ENCODE results near the gene IGFALS. TPM values are rescaled to one million over a fixed set of nuclear protein-coding genes. Genes with fewer than 3 reads are reported as not detected.

Gene IGFALS
- total RNA-seq, result 0.25 TPM in 1 of 2 replicates, not detected in the other

DNA sequence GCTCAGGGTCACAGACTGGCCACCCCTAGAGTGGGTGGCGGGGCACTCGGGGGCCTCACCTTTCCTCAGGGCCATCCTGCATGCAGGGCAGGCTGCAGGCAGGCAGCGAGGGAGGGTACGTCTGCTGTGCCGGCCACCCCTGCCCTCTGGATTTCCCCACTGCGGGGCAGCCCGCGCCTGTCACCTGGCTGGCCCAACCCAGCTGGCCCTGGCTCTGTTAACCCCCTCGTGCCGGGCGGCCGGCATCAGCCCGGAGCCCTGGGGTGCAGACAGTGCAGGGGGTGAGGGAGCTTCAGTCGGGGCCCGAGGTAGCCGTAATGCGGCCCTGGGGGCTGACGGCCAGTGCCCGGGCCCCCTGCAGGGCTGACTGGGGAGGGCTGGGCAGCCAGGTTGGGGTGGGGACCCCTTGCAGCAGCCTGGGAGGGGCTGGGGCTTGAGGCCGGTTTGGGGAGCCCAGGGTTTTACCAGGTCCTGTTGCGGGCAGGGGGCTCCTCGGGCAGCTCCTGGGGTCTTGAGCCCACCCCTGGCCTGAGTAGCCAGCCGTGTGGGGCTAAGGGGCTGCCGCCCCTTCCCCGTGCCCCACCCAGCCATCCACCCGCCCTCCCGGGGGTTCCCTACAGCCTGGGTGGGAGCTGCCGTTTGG is at the start of gene IGFALS:
IGFALS (minus strand) TSS at position 128 of the 643 bp plus-strand sequence; CDS start at position 75, 53 bp downstream.

DNA sequence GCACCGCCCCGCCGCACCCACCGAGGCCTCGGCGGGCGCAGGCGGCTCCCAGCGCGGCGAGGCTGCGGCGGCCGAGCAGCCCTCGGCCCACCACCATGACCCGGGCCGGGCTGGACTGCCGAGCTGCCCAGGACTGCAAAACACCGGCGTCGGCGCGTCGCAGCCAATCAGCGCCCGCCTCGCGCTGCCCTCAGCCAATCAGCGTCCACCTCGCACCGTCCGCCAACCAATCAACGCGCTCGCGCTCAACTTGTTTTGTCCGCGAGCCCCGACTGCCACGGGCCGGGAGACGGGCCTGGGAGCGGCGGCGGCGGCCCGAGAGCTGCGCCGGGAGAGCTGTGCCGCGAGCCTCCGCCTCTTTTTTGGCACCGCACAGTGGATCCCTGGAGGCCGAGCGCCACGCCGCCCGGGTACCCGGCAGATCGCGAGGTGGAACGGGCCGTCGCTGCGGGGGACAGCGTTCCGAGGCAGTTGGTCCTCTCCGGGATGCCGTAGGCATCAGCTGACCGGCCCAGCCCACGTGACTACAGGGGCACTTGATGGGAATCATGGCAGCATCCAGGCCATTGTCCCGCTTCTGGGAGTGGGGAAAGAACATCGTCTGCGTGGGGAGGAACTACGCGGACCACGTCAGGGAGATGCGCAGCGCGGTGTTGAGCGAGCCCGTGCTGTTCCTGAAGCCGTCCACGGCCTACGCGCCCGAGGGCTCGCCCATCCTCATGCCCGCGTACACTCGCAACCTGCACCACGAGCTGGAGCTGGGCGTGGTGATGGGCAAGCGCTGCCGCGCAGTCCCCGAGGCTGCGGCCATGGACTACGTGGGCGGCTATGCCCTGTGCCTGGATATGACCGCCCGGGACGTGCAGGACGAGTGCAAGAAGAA is 33.4 kb upstream of the IGFALS start, which contains the start of the genes FAHD1 and HAGH:
FAHD1 (plus strand) TSS at position 516 of the 883 bp plus-strand sequence; CDS start at position 549, 33 bp downstream.
HAGH (minus strand) TSS at position 135 of the 883 bp plus-strand sequence; CDS start at position 97, 38 bp downstream.

DNA sequence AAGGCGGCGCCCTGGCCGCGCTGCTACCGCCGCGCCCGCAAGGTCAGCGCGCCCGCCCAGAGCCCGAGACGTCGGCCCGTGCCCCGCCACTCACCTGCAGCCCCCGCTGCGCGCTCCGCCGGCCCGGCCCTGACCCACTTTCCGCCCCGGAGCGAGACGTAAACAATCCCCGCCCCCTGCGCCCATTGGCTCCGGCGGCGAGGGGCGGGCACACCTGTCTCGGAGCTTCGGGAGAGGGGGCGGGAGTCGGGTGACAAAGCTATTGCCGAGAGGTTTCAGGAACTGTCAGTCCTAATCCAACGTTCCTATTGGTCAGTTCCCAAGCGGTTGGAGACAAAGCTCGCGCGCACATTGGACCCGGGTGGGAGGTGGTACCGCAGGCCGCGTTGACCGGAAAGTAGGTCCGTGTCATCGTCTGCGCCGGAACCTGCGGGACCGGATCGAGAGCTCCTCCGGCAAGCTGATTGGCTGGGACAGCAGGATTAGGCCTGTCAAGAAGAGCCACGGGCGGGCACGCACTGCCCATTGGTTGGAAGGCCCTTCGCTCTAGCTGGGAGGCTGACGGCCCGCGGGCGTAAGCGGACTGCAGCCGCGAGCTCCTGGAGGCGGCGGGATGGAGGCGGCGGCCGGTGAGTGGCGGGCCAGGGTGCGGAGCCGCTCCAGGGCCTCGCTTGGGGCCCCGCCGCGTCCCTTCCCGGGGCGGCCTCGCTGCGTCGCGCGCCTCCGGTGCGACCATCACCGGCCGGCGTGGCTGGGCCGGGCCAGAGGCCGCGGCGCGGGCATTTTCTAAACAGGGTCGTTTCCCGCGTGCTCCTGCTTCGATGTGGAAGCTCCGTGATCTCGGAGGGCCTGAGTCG is 10.9 kb downstream of the IGFALS start, which contains the start of the genes NUBP2 and SPSB3:
NUBP2 (plus strand) TSS at position 553 of the 857 bp plus-strand sequence; CDS start at position 614, 61 bp downstream.
SPSB3 (minus strand) TSS at position 164 of the 857 bp plus-strand sequence. CDS start 1,088 bp downstream, outside the sequence.

DNA sequence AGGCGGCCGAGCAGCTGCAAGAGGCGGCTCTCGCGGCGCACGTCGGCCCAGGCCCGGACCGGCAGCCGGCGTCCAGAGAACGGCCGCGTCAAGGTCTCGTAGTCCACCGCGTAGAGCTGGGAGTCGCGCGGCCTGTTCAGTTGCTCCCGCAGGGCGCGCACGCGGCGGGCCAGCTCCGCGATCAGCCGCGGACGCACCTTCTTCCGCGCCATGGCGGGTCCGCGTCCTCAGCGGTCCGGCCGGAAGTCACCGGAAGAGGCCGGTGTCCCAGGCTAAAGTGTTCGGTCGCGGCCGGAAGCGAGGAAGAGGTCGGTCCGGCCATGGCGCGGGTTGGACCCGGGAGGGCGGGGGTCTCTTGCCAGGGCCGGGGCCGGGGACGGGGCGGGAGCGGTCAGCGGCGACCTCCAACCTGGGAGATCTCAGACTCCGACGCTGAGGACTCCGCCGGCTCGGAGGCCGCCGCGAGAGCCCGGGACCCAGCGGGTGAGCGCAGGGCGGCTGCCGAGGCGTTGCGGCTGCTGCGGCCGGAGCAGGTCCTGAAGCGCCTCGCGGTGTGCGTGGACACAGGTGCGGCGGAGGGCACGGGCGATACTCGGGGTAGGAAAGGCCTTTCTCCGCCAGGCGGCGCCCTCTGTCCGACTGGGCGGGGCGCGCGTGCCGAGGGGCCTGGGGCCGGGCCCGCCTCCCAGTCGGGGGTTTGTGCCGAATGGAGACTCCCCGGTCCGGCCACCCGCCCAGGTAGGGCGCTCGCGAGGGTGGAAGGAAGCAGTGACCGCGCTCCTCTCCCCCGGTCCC is 20.4 kb downstream of the IGFALS start, which contains the start of gene MRPS34:
MRPS34 (minus strand) TSS at position 227 of the 795 bp plus-strand sequence; CDS start at position 212, 15 bp downstream.

DNA sequence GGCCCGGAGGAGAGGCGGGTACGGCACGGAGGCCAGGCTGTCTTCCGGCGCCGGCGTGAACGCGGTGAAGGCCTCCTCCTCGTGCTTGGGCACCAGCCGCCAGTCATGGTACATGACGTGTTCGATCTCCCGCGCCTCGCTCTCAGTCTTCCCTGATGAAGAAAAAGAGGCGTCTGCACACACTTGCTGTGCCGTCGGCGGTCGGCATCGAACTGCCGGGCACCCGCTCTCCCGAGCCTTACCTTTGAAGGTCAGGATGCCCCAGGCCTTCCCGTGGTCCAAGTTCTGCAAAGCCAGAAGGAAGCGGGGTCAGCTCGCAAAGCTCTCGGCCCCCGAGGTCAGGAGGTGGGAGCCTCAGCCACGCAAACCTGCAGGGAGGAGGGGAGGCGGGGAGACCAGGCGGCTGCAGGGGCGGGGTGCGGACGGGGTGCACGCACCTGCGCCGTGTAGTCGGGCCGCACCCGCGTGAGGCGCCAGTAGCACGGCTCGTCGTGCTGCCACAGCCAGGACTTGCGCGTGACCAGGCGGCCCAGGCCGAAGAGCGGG is 21.1 kb downstream of the IGFALS start, which contains the start of gene EME2:
EME2 (plus strand) TSS at position 449 of the 546 bp plus-strand sequence. CDS start 418 bp downstream, outside the sequence.

DNA sequence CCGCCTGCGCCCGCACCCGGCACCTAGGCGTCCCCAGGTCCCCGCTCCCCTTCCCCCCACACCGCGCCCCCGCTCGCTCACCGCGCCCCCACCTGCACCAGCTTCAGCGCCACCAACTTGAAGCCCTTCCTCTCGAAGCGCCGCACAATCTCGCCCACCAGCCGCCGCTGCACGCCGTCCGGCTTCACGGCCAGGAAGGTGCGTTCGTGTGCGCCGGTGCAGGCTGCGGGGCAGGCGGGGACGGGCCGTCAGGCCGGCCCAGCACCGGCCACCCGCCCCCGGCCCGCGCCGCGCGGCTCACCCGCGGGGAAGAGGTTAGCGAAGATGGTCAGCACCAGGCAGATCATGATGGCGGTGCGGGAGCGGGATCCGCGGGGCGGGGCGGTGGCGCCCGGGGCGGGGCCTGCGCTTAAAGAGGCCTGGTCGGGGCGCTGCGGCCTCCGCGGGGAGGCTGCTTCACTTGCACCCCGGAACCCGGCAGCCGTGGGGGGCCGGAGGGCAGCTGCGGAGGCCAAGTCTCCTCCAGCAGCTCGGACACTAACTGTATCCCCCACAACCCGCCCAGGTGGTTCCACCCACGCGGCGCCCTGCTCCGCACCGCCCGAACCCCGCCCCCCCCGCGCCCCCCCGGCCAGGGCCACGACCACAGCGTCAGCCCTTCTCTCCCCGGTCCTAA is 22.2 kb downstream of the IGFALS start, which contains the start of gene NME3:
NME3 (minus strand) TSS at position 356 of the 676 bp plus-strand sequence; CDS start at position 347, 9 bp downstream.

Other genes with a start within 250 kb of the IGFALS start
- gene IFT140, start 181.6 kb downstream of the IGFALS start, total RNA-seq, result 8.5 and 35.9 TPM in 2 replicates
- gene CRAMP1, start 181.3 kb downstream of the IGFALS start, total RNA-seq, result 8.5 and 10.3 TPM in 2 replicates
- 119 and 173 TPM in 2 replicates for gene JPT2, start 115.4 kb downstream of the IGFALS start, total RNA-seq
- gene MAPK8IP3, start 87.5 kb downstream of the IGFALS start, total RNA-seq, result 25.1 and 61.5 TPM in 2 replicates
- gene NME3, start 22.2 kb downstream of the IGFALS start, total RNA-seq, result 61.8 and 131 TPM in 2 replicates
- gene EME2, start 20.9 kb downstream of the IGFALS start, total RNA-seq, result 4.7 and 7.7 TPM in 2 replicates
- gene MRPS34, start 20.6 kb downstream of the IGFALS start, total RNA-seq, result 108 and 161 TPM in 2 replicates
- gene SPSB3, start 11.1 kb downstream of the IGFALS start, total RNA-seq, result 37.5 and 99.8 TPM in 2 replicates
- 86.8 and 113 TPM in 2 replicates for gene NUBP2, start 10.7 kb downstream of the IGFALS start, total RNA-seq
- gene HAGH, start 33.1 kb upstream of the IGFALS start, total RNA-seq, result 89.5 and 114 TPM in 2 replicates
- gene FAHD1, start 33.5 kb upstream of the IGFALS start, total RNA-seq, result 77.9 and 83.8 TPM in 2 replicates
- gene MEIOB, start 78.5 kb upstream of the IGFALS start, total RNA-seq, result 3.6 and 3.8 TPM in 2 replicates
- not detected in 2 replicates for gene HS3ST6, start 124.7 kb upstream of the IGFALS start, total RNA-seq
- gene MSRB1, start 149.5 kb upstream of the IGFALS start, total RNA-seq, result 20.5 and 27.7 TPM in 2 replicates
- not detected in 2 replicates for gene RPL3L, start 161.0 kb upstream of the IGFALS start, total RNA-seq
- 334 and 388 TPM in 2 replicates for gene NDUFB10, start 165.8 kb upstream of the IGFALS start, total RNA-seq
- 4,197 and 4,785 TPM in 2 replicates for gene RPS2, start 171.1 kb upstream of the IGFALS start, total RNA-seq
- 0.16 TPM in 1 of 2 replicates, not detected in the other for gene RNF151, start 173.2 kb upstream of the IGFALS start, total RNA-seq
- gene TBL3, start 178.3 kb upstream of the IGFALS start, total RNA-seq, result 56.8 and 104 TPM in 2 replicates
- gene NOXO1, start 187.8 kb upstream of the IGFALS start, total RNA-seq, result 0.25 TPM in 1 of 2 replicates, not detected in the other
- gene GFER, start 190.5 kb upstream of the IGFALS start, total RNA-seq, result 31.9 and 34.9 TPM in 2 replicates
- 4.6 and 10.0 TPM in 2 replicates for gene SYNGR3, start 196.3 kb upstream of the IGFALS start, total RNA-seq
- gene ZNF598, start 216.1 kb upstream of the IGFALS start, total RNA-seq, result 42.7 and 46.6 TPM in 2 replicates
- 4.4 and 5.7 TPM in 2 replicates for gene NPW, start 226.1 kb upstream of the IGFALS start, total RNA-seq
- gene NHERF2, start 233.2 kb upstream of the IGFALS start, total RNA-seq, result 60.3 and 91.9 TPM in 2 replicates